ENCODE measurements around the gene PWWP3B. TPM values are rescaled to one million over a fixed set of nuclear protein-coding genes. Genes with fewer than 3 reads are reported as not detected.

PWWP3B gene
- polyA plus RNA-seq, 3 donors, result 2.3 to 3.0 (median 2.7) TPM

Other genes with a start within 250 kb of the PWWP3B start
- under 1 TPM; 0.21 to 0.28 (median 0.23) TPM for gene SERPINA7, start 129.6 kb upstream of the PWWP3B start, polyA plus RNA-seq (ENCODE audit: insufficient read length in 3 of 3)